ENCODE results near the gene LRRC37A2. TPM values are rescaled to one million over a fixed set of nuclear protein-coding genes. Genes with fewer than 3 reads are reported as not detected.
"Not testable (repeated sequence)": the region's sequence is repeated elsewhere in the genome, so short reads cannot be mapped to it uniquely, and the experiment has no call there.

Gene LRRC37A2

DNA sequence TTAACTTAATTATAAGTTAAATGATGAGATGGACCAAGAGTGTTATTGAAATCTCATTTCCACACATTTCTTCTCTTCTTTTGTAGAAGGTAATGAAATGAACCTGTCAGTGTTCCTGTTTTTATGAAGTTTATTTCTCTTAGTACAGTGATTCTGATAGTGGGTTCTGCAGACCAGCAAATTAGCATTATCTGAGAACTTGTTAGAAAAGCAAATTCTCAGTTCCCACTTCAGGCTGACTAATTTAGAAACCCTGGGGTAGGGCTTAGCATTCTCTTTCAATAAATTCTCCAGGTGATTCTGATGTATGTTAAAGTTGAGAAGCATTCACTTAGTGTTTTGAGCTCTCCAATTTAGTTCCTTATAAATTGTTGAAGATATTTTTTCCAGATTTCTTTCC, 90.9 kb downstream of the LRRC37A2 start:
- not testable (repeated sequence) for H2BK5ac ChIP-seq (ENCODE audit: low read depth, low read length, poor library complexity, severe bottlenecking); H3K4me1 ChIP-seq (ENCODE audit: control insufficient read depth, insufficient read depth, low read depth, low read length); H3K27me3 ChIP-seq (ENCODE audit: control insufficient read depth in 1 of 2, insufficient read depth in 1 of 2, low read length in 2 of 2); H3K27ac ChIP-seq (ENCODE audit: low read length, poor library complexity, severe bottlenecking); H2AK5ac ChIP-seq (ENCODE audit: low read length, severe bottlenecking); H3K18ac ChIP-seq (ENCODE audit: low read depth in 1 of 2, low read length in 2 of 2); H2AFZ ChIP-seq (ENCODE audit: low read depth, low read length); H3K36me3 ChIP-seq (ENCODE audit: control insufficient read depth in 1 of 2, insufficient read depth in 2 of 2, low read depth in 1 of 2, low read length in 2 of 2); H3K14ac ChIP-seq (ENCODE audit: low read length in 2 of 2); H4K91ac ChIP-seq (ENCODE audit: low read length); H3K4me2 ChIP-seq (ENCODE audit: low read length, poor library complexity, severe bottlenecking); H4K8ac ChIP-seq (ENCODE audit: low read length); H3K79me1 ChIP-seq (replicated peaks; ENCODE audit: low read length, poor library complexity, severe bottlenecking); H2BK120ac ChIP-seq (ENCODE audit: low read depth, low read length); H2BK15ac ChIP-seq (ENCODE audit: low read depth, poor library complexity, severe bottlenecking); H3K9ac ChIP-seq (ENCODE audit: low read length); H2BK12ac ChIP-seq (ENCODE audit: low read length in 2 of 2); H3K4ac ChIP-seq (ENCODE audit: low read depth in 1 of 2, low read length in 2 of 2); H3K9me3 ChIP-seq (ENCODE audit: control insufficient read depth, low read length); DNase-seq; H3K4me3 ChIP-seq (ENCODE audit: insufficient read depth in 1 of 2, low read depth in 1 of 2, low read length in 2 of 2); H3K23ac ChIP-seq (ENCODE audit: low read length in 2 of 2)

Small RNA genes within 50 kb of the gene (small RNA-seq; reads per million reads assigned to genes)
- not detected for gene RN7SL199P (ENCODE audit: low read depth)

Data from mesenchymal stem cell (in vitro differentiated cells and primary cell).